Astrocyte of the cerebellum (primary cell): Measurements from ENCODE around the gene EP400.

Source experiments
- DNase-seq: peaks from one replicate; pipeline ENCODE4 v3.0.0-alpha.2; 2011; ENCODE audit warnings: low read depth
- H3K4me3 ChIP-seq: 2 replicates; pipeline ENCODE4 v1.5.1; 2011; ENCODE audit warnings: mild to moderate bottlenecking, low read depth, low read length, moderate library complexity
- CTCF ChIP-seq: IDR thresholded peaks from 2 replicates; pipeline ENCODE4 v1.5.1; 2012; ENCODE audit warnings: low read length, low read depth, moderate library complexity, mild to moderate bottlenecking; ENCODE audit errors: missing control alignments
- in situ Hi-C: cut with HindIII; loops from 2 replicates; pipeline ENCODE4 v1.10.0; 2017; ENCODE audit warnings: low sequenced_read_pairs

The EP400 gene

DNA sequence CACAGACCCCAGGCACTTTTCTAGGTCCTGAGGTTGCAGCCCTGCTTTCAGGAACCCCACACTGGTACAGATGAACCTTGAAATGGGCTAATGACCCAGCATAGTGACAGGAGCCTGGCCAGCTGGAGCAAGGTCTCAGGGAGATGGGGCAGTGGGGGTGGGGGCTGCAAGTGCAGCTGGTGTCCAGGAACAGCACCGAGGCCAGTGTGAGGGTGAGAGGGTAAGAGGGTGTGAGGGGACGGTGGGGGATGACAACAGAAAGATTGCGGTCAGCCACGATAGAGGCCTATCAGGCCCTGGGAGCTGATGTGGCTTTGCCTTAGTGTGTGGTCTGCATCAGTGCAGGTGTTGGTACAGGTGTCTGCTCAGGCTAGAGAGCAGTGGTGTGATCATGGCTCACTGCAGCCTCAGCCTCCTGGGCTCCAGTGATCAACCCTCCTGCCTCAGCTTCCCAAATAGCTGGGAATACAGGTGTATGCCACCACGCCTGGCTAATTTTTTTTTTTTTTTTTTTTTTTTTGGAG is 59.7 kb downstream of the EP400 start:
- no peak overlapping the region for H3K4me3 ChIP-seq
- DNase-seq, result no peak
- in situ Hi-C loops, result no loop called here
- no peak for TF ChIP-seq CTCF

- in situ Hi-C loops, result no loop called here
- H3K4me3 ChIP-seq, result no peak overlapping the region
- TF ChIP-seq CTCF, result no peak
- no peak for DNase-seq
Measured at GRCh38 chr12:132012919-132013568, 63.3 kb downstream of the EP400 start.

GRCh38 chr12:132014092-132014914 is 64.6 kb downstream of the EP400 start:
- TF ChIP-seq CTCF, result no peak
- in situ Hi-C loops, result no loop called here

DNA sequence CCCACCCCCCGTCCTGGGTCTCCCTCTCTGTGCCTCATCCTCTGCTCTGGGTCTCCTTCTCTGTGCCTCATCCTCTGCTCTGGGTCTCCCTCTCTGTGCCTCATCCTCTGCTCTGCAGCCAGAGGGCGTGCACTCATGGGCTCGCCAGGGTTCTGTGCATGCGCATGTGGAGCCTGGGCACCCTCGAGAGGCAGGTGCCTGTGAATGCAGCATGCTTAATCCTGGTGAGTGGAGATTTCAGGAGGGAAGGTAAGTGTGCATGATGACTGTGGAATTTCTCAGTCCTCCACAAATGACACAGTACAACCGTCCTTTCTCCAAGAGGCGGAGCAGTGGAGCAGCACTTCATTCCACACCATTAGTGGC is 65.2 kb downstream of the EP400 start:
- DNase-seq, result no peak
- H3K4me3 ChIP-seq, result no peak overlapping the region
- in situ Hi-C loops, result no loop called here
- TF ChIP-seq CTCF, result peak; percentile 9

More at GRCh38 chr12:132014092-132014914, 64.6 kb downstream of the EP400 start:
- H3K4me3 ChIP-seq, result no peak overlapping the region
- DNase-seq, result no peak

GRCh38 chr12:132015686-132016430 is 66.1 kb downstream of the EP400 start:
- no peak for TF ChIP-seq CTCF
- no peak overlapping the region for H3K4me3 ChIP-seq
- in situ Hi-C loops, result no loop called here
- no peak for DNase-seq

DNA sequence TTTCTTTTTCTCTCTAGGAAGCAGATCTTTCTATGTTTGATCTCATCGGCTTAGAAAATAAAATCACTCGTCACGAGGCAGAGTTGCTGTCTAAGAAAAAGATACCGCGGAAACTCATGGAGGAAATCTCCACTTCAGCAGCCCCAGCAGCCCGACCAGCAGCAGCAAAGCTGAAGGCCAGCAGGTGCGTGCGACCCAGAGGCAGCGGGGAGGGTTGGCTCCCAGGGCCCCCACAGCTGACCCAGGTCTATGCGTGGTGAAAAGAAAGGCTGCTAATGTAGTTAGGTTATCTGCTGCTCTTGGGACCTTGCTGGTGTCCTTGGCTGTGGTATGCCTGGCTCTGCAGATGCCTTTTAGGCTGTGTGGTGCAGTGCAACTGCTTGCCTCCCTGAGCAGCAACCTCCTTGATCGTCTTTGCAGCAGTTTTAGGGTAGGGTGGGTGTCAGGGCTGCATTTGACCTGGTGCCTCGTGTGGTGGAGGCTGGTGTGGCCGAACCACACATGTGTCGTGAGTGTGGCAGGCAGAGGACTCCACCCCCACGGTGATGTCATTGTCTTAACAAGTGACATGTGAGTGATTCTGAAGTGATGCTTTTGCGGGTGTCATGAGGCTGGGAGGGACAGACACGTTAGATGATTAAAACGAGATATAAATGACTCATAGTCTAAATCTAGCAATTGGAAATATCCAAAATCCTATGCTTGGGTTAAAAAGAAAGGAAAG is 68.6 kb downstream of the EP400 start:
- no peak for TF ChIP-seq CTCF
- in situ Hi-C loops, result no loop called here
- DNase-seq, result no peak
- H3K4me3 ChIP-seq, result no peak overlapping the region
